ENCODE data around the gene SLC35A3.

The SLC35A3 gene

GRCh38 chr1:100034470-100034869 is 64.7 kb downstream of the SLC35A3 start:
- H3K4me3 ChIP-seq (ENCODE audit: low read depth, low read length): no peak overlapping the region
- TF ChIP-seq, protein P1, sequence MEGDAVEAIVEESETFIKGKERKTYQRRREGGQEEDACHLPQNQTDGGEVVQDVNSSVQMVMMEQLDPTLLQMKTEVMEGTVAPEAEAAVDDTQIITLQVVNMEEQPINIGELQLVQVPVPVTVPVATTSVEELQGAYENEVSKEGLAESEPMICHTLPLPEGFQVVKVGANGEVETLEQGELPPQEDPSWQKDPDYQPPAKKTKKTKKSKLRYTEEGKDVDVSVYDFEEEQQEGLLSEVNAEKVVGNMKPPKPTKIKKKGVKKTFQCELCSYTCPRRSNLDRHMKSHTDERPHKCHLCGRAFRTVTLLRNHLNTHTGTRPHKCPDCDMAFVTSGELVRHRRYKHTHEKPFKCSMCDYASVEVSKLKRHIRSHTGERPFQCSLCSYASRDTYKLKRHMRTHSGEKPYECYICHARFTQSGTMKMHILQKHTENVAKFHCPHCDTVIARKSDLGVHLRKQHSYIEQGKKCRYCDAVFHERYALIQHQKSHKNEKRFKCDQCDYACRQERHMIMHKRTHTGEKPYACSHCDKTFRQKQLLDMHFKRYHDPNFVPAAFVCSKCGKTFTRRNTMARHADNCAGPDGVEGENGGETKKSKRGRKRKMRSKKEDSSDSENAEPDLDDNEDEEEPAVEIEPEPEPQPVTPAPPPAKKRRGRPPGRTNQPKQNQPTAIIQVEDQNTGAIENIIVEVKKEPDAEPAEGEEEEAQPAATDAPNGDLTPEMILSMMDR (IDR thresholded peaks at IDR 0.05; ENCODE audit: borderline replicate concordance, insufficient read depth, low read depth, low read length): peak; percentile 30; the same call in 1 of the 2 replicates

DNA sequence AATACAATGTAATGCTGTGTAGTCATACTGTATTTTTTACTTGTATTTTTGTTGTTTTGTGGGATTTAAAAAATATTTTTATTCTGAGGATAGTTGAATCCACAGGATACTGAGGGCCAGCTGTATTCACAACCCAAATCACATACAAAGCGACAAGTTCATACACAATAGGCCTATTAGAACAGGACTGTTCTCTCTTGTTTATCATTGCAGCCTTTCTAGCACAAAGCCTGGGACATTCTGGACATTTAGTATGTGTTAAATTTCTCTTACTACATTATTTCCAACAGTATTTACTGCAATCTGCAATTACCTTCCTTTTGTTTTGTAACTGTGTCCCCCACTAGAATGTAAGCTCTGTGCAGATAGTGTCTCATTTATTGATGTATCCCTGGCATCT is 65.4 kb downstream of the SLC35A3 start:
- TF ChIP-seq, protein P1 (IDR thresholded peaks at IDR 0.05; ENCODE audit: borderline replicate concordance, insufficient read depth, low read depth, low read length): no peak
- no peak overlapping the region for H3K4me3 ChIP-seq (ENCODE audit: low read depth, low read length)

GRCh38 chr1:100036718-100037655 is 67.2 kb downstream of the SLC35A3 start:
- TF ChIP-seq, protein P1 (IDR thresholded peaks at IDR 0.05; ENCODE audit: borderline replicate concordance, insufficient read depth, low read depth, low read length): no peak

DNA sequence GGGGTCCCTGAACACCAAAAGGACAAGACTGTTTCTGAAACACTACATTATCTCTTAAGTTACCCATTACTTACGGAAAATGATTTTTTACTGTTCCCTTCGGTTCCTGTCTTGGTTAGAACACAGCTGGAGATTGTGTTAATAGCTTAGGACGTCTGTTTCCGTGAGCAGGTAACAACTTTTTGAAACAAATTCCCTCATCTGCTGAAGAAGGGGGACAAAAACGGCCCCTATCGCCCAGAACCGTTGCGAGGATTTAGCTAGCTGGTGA is 67.8 kb downstream of the SLC35A3 start:
- H3K4me3 ChIP-seq (ENCODE audit: low read depth, low read length): peak overlapping the region; percentile 70
- TF ChIP-seq, protein P1 (IDR thresholded peaks at IDR 0.05; ENCODE audit: borderline replicate concordance, insufficient read depth, low read depth, low read length): no peak

More at GRCh38 chr1:100036718-100037655, 67.2 kb downstream of the SLC35A3 start:
- peak overlapping the region; percentile 70 for H3K4me3 ChIP-seq (ENCODE audit: low read depth, low read length)

DNA sequence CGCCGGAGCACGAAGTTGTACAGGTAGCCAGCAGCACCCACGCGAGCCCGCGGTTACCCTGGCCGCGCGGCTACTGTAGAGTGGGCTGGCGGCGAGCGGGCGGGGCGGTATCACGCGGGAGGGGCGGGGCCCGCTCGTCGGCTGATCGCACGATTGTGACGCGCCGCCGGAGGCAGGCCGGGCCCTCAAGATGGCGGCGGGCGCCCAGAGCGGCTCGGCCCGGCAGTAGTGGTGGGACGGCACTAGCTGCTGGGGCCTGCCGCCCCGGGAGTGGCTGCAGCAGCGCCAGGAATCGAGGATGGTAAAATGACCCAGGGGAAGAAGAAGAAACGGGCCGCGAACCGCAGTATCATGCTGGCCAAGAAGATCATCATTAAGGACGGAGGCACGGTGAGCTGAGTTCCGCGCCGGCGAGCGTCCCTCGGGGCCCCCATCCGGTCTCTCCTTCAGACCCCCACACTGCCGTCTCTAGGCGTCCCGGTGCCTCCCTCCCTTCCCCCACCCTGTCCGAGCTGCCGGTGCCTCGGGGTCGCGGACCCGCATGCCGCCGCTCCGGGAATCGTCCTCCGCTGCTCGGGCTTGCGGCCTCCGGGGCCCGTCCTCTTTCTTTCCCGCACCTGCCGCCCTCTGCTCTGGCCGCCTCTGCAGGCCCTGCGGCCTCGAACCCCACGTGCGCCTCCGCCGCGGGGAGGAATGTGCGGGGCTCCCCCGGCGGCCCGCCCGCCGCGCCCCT is 68.3 kb downstream of the SLC35A3 start:
- TF ChIP-seq, protein P1 (IDR thresholded peaks at IDR 0.05; ENCODE audit: borderline replicate concordance, insufficient read depth, low read depth, low read length): no peak
- peak overlapping the region; percentile 70 for H3K4me3 ChIP-seq (ENCODE audit: low read depth, low read length)

DNA sequence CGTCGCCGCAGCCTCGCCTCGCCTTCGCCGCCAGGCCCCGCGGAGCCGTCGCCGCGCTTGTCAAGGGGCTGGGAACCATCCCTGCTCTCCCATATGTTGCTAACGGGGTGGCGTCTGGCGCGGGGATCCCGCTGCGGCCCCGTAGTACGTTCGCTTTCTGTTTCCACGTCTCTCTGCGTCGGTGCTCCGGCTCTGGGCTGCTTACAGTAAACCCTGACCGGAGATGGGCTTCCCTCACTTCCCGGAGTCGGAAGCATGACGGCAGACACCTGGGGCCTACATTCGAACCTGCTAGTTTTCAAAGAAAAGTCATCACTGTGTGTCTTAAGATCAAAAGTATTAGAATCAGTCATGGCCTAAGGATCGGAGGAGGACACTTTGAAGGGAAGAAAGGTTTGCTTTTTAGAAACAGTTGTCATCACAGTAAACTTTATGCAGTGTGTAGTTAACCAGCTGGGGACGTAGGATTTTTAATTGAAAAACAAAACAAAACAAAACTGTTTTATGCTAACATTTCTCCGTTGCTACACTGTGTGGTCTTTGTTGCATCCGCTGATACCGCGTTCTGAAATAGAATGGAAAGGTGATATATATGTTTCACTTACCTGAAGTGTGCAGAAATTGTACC is 69.0 kb downstream of the SLC35A3 start:
- TF ChIP-seq, protein P1 (IDR thresholded peaks at IDR 0.05; ENCODE audit: borderline replicate concordance, insufficient read depth, low read depth, low read length): no peak
- H3K4me3 ChIP-seq (ENCODE audit: low read depth, low read length): peak overlapping the region; percentile 70
